Measurements from ENCODE around the gene VAX1.

GRCh38 chr10:117184296-117184695, 46.2 kb upstream of the VAX1 start:
- no peak for TF ChIP-seq CTCF (IDR thresholded peaks at IDR 0.05)
- no peak for TF ChIP-seq EP300 (IDR thresholded peaks at IDR 0.05)
- no peak for TF ChIP-seq POLR2A (IDR thresholded peaks at IDR 0.05)

All from tibial nerve (tissue), 4 donors.